CD4-positive, alpha-beta T cell treated with Interleukin-15 for 1 hour (primary cell): Measurements from ENCODE around the gene SYTL1.
A peak's percentile ranks its signal among the peaks of the same experiment; 100 is the strongest.

ENCODE experiments used
- DNase-seq: peaks from one replicate; pipeline ENCODE4 v3.0.0-alpha.2; 2020

SYTL1 gene

GRCh38 chr1:27341525-27342252, at the start of gene SYTL1:
SYTL1 (plus strand) TSS chr1:27342022; CDS start chr1:27345335, 3,313 bp downstream.
- DNase-seq, result peak; percentile 63

GRCh38 chr1:27292106-27292505, 49.7 kb upstream of the SYTL1 start:
- no peak for DNase-seq

GRCh38 chr1:27293915-27294314, 47.9 kb upstream of the SYTL1 start:
- DNase-seq, result no peak

- DNase-seq, result peak; percentile 44
Observed at GRCh38 chr1:27296773-27297291, 45.0 kb upstream of the SYTL1 start.

GRCh38 chr1:27297903-27298302, 43.9 kb upstream of the SYTL1 start:
- no peak for DNase-seq

GRCh38 chr1:27298632-27299384, 43.0 kb upstream of the SYTL1 start:
- no peak for DNase-seq

GRCh38 chr1:27299385-27300271, 42.2 kb upstream of the SYTL1 start:
- no peak for DNase-seq

- DNase-seq, result peak; percentile 79
Observed at GRCh38 chr1:27300341-27301051, 41.3 kb upstream of the SYTL1 start.

- no peak for DNase-seq
Observed at GRCh38 chr1:27301052-27301422, 40.8 kb upstream of the SYTL1 start.

- DNase-seq, result no peak
Observed at GRCh38 chr1:27301582-27302199, 40.1 kb upstream of the SYTL1 start.

- no peak for DNase-seq
Observed at GRCh38 chr1:27302612-27303011, 39.2 kb upstream of the SYTL1 start.

GRCh38 chr1:27303509-27303908, 38.3 kb upstream of the SYTL1 start:
- DNase-seq, result no peak

GRCh38 chr1:27306071-27306470, 35.8 kb upstream of the SYTL1 start:
- DNase-seq, result no peak

- DNase-seq, result no peak
Observed at GRCh38 chr1:27306892-27307761, 34.7 kb upstream of the SYTL1 start.

GRCh38 chr1:27307874-27308598, 33.8 kb upstream of the SYTL1 start:
- no peak for DNase-seq

GRCh38 chr1:27314169-27314568, 27.7 kb upstream of the SYTL1 start:
- no peak for DNase-seq

- no peak for DNase-seq
Observed at GRCh38 chr1:27314737-27315136, 27.1 kb upstream of the SYTL1 start.

GRCh38 chr1:27316860-27317259, 25.0 kb upstream of the SYTL1 start:
- DNase-seq, result no peak

GRCh38 chr1:27318136-27318535, 23.7 kb upstream of the SYTL1 start:
- no peak for DNase-seq

GRCh38 chr1:27318596-27318995, 23.2 kb upstream of the SYTL1 start:
- no peak for DNase-seq
